Erythroblast (primary cell): ENCODE data around the gene SETD7.

Experiments used
- GATA1 ChIP-seq: IDR thresholded peaks from 2 replicates; pipeline ENCODE4 v1.6.1; 2011; ENCODE audit warnings: low read depth, mild to moderate bottlenecking, control low read depth, low read length, moderate library complexity
- POLR2A ChIP-seq: IDR thresholded peaks from 2 replicates; pipeline ENCODE4 v1.6.1; 2011; ENCODE audit warnings: mild to moderate bottlenecking, low read length

GRCh38 chr4:139530833-139531427 is 25.1 kb downstream of the SETD7 start:
- TF ChIP-seq POLR2A (no peak), GATA1 (no peak)
